ENCODE data around the gene PFN1.
A peak's percentile ranks its signal among the peaks of the same experiment; 100 is the strongest.

The PFN1 gene

GRCh38 chr17:4896332-4897197 is 51.8 kb downstream of the PFN1 start:
- no peak for DNase-seq (ENCODE audit: low spot score)

- peak; percentile 28 for DNase-seq (ENCODE audit: low spot score)
These were observed 52.5 kb downstream of the PFN1 start for GRCh38 chr17:4895657-4896331.

All from HuH-7 (cell line).